IMR-90 (cell line): Measurements from ENCODE around the gene RNPEPL1. TPM values are rescaled to one million over a fixed set of nuclear protein-coding genes. Genes with fewer than 3 reads are reported as not detected.

Experiments
- ATAC-seq: fragments of 200-7000 bp; cut with Tn5 transposase; 2 replicates; pipeline ENCODE4 v1.9.1; 2020; ENCODE audit warnings: low read depth, mild to moderate bottlenecking, moderate library complexity
- BruUV-seq: library from RNA; stranded (reverse); fragments of 400-500 nt; replicated peaks from 2 replicates; lab custom pipeline; 2021; lab: Mats Ljungman, UMichigan
- CTCF ChIA-PET: fragments of 300-600 bp; formaldehyde crosslinking; extraction: SDS; loops from one replicate; lab custom pipeline; 2021; ENCODE audit warnings: antibody characterized with exemption; lab: Yijun Ruan, JAX
- POLR2A ChIA-PET: fragments of 300-600 bp; sonication (Branson Sonifier 250); formaldehyde crosslinking; loops from one replicate; lab custom pipeline; 2022; ENCODE audit warnings: antibody characterized with exemption; ENCODE audit not compliant: unreplicated experiment; lab: Charles Lee
- DNase-seq: peaks from one replicate; pipeline ENCODE4 v3.0.0; 2013
- H2AFZ ChIP-seq: replicated peaks from 2 replicates; pipeline ENCODE3; 2013; ENCODE audit warnings: low read length, mild to moderate bottlenecking; ENCODE audit not compliant: poor library complexity
- H2AK5ac ChIP-seq: 2 replicates; pipeline ENCODE4 v1.6.1; 2013; ENCODE audit warnings: low read depth, low read length, inconsistent platforms
- H2AK9ac ChIP-seq: replicated peaks from 2 replicates; pipeline ENCODE3; 2013; ENCODE audit warnings: mild to moderate bottlenecking, low read depth, low read length, moderate library complexity; ENCODE audit not compliant: poor library complexity
- H2BK120ac ChIP-seq: 2 replicates; pipeline ENCODE4 v1.6.1; 2013; ENCODE audit warnings: low read depth, low read length, inconsistent platforms
- H2BK15ac ChIP-seq: 3 replicates; pipeline ENCODE4 v1.6.1; 2013; ENCODE audit warnings: low read depth, low read length, inconsistent platforms
- H2BK20ac ChIP-seq: 2 replicates; pipeline ENCODE4 v1.6.1; 2013; ENCODE audit warnings: low read depth, mild to moderate bottlenecking, inconsistent platforms, low read length, moderate library complexity
- H2BK5ac ChIP-seq: 2 replicates; pipeline ENCODE4 v1.6.1; 2013; ENCODE audit warnings: mild to moderate bottlenecking, low read depth, low read length, inconsistent platforms; ENCODE audit not compliant: poor library complexity, severe bottlenecking
- H3K14ac ChIP-seq: replicated peaks from 2 replicates; pipeline ENCODE4 v1.6.1; 2013; ENCODE audit warnings: low read depth, low read length, inconsistent platforms
- H3K18ac ChIP-seq: 2 replicates; pipeline ENCODE4 v1.6.1; 2013; ENCODE audit warnings: low read depth, low read length, control low read depth
- H3K23ac ChIP-seq: 2 replicates; pipeline ENCODE4 v1.6.1; 2013; ENCODE audit warnings: low read depth, low read length, inconsistent platforms
- H3K27ac ChIP-seq: 2 replicates; pipeline ENCODE4 v1.5.1; 2013; ENCODE audit warnings: mild to moderate bottlenecking, control low read depth, low read length; ENCODE audit not compliant: insufficient read depth
- H3K27me3 ChIP-seq: 2 replicates; pipeline ENCODE4 v1.6.1; 2013; ENCODE audit warnings: low read length; ENCODE audit not compliant: control insufficient read depth, insufficient read depth
- H3K36me3 ChIP-seq: 2 replicates; pipeline ENCODE4 v1.6.1; 2013; ENCODE audit warnings: low read length, mixed read lengths; ENCODE audit not compliant: control insufficient read depth, insufficient read depth
- H3K4ac ChIP-seq: 2 replicates; pipeline ENCODE4 v1.6.1; 2013; ENCODE audit warnings: low read depth, low read length, inconsistent platforms
- H3K4me1 ChIP-seq: 2 replicates; pipeline ENCODE4 v1.6.1; 2013; ENCODE audit warnings: low read length, mixed read lengths; ENCODE audit not compliant: control insufficient read depth, insufficient read depth
- H3K4me2 ChIP-seq: 2 replicates; pipeline ENCODE4 v1.6.1; 2013; ENCODE audit warnings: low read depth, mild to moderate bottlenecking, control low read depth, low read length, moderate library complexity
- H3K4me3 ChIP-seq: 2 replicates; pipeline ENCODE4 v1.5.1; 2013; ENCODE audit warnings: low read depth, mild to moderate bottlenecking, control low read depth, low read length, moderate library complexity; ENCODE audit not compliant: insufficient read depth
- H3K56ac ChIP-seq: 2 replicates; pipeline ENCODE4 v1.6.1; 2013; ENCODE audit warnings: low read length, inconsistent platforms; ENCODE audit not compliant: insufficient read depth; ENCODE audit errors: extremely low read depth
- H3K79me1 ChIP-seq, 2 experiments: 2 replicates each; pipeline ENCODE4 v1.6.1; 2013; ENCODE audit warnings: low read length in 2 of 2, inconsistent platforms in 1 of 2, low read depth in 1 of 2
- H3K9ac ChIP-seq: 2 replicates; pipeline ENCODE4 v1.6.1; 2013; ENCODE audit warnings: low read depth, low read length, control low read depth
- H3K9me1 ChIP-seq: 2 replicates; pipeline ENCODE4 v1.6.1; 2013; ENCODE audit warnings: low read length, inconsistent platforms; ENCODE audit not compliant: insufficient read depth
- H3K9me3 ChIP-seq: 2 replicates; pipeline ENCODE4 v1.6.1; 2013; ENCODE audit warnings: low read length; ENCODE audit not compliant: control insufficient read depth, insufficient read depth
- H4K20me1 ChIP-seq: 2 replicates; pipeline ENCODE4 v1.6.1; 2013; ENCODE audit warnings: low read length, inconsistent platforms; ENCODE audit not compliant: insufficient read depth
- H4K5ac ChIP-seq: 2 replicates; pipeline ENCODE4 v1.6.1; 2013; ENCODE audit warnings: mild to moderate bottlenecking, low read depth, low read length, control low read depth
- H4K8ac ChIP-seq, 2 experiments: 2 replicates each; pipeline ENCODE4 v1.6.1; 2013; ENCODE audit warnings: low read depth in 2 of 2, low read length in 2 of 2, control low read depth in 1 of 2, inconsistent platforms in 1 of 2
- H4K91ac ChIP-seq: 2 replicates; pipeline ENCODE4 v1.6.1; 2013; ENCODE audit warnings: low read depth, low read length, inconsistent platforms; ENCODE audit not compliant: insufficient read depth
- MXI1 ChIP-seq: IDR thresholded peaks from 2 replicates; pipeline ENCODE4 v1.6.1; 2012; ENCODE audit warnings: low read depth, mild to moderate bottlenecking, low read length, moderate library complexity, borderline replicate concordance
- POLR2A ChIP-seq: IDR thresholded peaks from 2 replicates; pipeline ENCODE4 v1.6.1; 2012; ENCODE audit warnings: mild to moderate bottlenecking, low read depth, low read length
- USF2 ChIP-seq: fragments of 150-350 bp; IDR thresholded peaks from 2 replicates; pipeline ENCODE4 v1.6.1; 2017; ENCODE audit warnings: mild to moderate bottlenecking, antibody characterized with exemption, low read length, low read depth
- WGBS, 2 experiments: methylation state at CpG; one replicate each; pipeline versions ENCODE4 v1.1.5 to v1.1.7; 2013; ENCODE audit warnings: missing lambda C conversion rate in 2 of 2; ENCODE audit not compliant: insufficient read length in 1 of 2; ENCODE audit errors: extremely low coverage in 2 of 2; 5-methylcytosine and 5-hydroxymethylcytosine counted together
- dilution Hi-C: fragments of 300-500 bp; cut with HindIII; formaldehyde crosslinking; loops from one replicate; pipeline ENCODE4 v1.14.3; 2018; ENCODE audit warnings: low sequenced_read_pairs; ENCODE audit not compliant: unreplicated experiment
- in situ Hi-C: fragments of 300-500 bp; cut with MboI; formaldehyde crosslinking; loops from 3 replicates; pipeline ENCODE4 v1.14.3; 2019; ENCODE audit warnings: low sequenced_read_pairs, inconsistent platforms, mixed read lengths
- intact Hi-C: fragments of 100-400 bp; cut with micrococcal nuclease; formaldehyde crosslinking; loops from 2 replicates; pipeline ENCODE4 v1.10.0; 2022
- polyA plus RNA-seq, 3 experiments: library from polyadenylated mRNA; depleted of rRNA; stranded (reverse); fragments of >200 nt; gene quantifications; 2 replicates each; pipeline ENCODE4 v1.2.3, GENCODE V29; 2012; ENCODE audit warnings: low replicate concordance in 1 of 3
- total RNA-seq: library from RNA; depleted of rRNA; stranded (reverse); fragments of >200 nt; gene quantifications from 2 replicates; pipeline ENCODE4 v1.2.3, GENCODE V29; 2012

RNPEPL1 gene
- total and polyA plus RNA-seq, 2 of the 4 experiments (the other 2 are of a cell fraction), result 3.8 to 18.7 TPM

DNA sequence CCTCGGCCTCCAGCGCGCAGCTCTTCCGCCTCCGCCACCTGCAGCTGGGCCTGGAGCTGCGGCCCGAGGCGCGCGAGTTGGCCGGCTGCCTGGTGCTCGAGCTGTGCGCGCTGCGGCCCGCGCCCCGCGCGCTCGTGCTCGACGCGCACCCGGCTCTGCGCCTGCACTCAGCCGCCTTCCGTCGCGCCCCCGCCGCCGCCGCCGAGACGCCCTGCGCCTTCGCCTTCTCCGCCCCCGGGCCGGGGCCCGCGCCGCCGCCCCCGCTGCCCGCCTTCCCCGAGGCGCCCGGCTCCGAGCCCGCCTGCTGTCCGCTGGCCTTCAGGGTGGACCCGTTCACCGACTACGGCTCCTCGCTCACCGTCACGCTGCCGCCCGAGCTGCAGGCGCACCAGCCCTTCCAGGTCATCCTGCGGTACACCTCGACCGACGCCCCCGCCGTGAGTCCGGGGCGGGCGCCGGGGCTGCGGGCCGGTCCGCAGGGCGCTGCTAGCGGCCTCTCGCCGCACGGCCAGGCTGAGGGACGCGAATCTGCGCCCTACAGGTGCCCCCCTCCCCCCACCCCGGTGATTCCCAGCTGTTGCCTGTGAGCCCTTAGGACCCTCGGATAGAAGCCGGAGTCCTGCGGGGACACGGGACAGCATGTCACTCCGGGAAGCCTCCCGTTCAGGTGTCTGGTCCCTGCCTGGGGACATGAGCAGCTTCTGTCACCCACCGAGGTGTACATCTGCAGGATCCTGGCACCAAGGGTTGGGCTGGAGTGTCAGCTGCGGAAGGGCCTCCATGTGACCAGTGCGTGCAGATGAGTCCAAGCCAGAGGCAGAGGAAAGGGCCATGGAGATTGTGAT lies 616 bp downstream of the RNPEPL1 start:
- Histone ChIP-seq H3K79me1 (peaks cover 7 to 63% of the 10 kb centered on the region in 2 experiments; a peak in 3 of 4 replicates), H4K8ac (peak overlapping the region in 1 of 2 experiments; percentile 52; a peak in 1 of 4 replicates), H3K23ac (peak overlapping the region; percentile 72; the same call in 1 of the 2 replicates), H2BK15ac (no peak overlapping the region), H3K18ac (no peak overlapping the region), H3K27ac (peak overlapping the region; percentile 46; the same call in 1 of the 2 replicates), H3K4me2 (peak overlapping the region; percentile 98), H3K9ac (peak overlapping the region; percentile 77), H3K4me3 (peak overlapping the region; percentile 58), H2BK5ac (peak overlapping the region; percentile 36), H2AK5ac (peak overlapping the region; percentile 43; the same call in 1 of the 2 replicates), H4K5ac (no peak overlapping the region), H4K20me1 (peaks cover 13% of the 10 kb centered on the region), H2BK120ac (no peak overlapping the region), H3K9me3 (no peaks in the 10 kb centered on the region), H2AFZ (peak overlapping the region; percentile 93), H3K9me1 (peaks cover 35% of the 10 kb centered on the region), H2AK9ac (peak overlapping the region; percentile 96), H3K27me3 (no peaks in the 10 kb centered on the region), H4K91ac (peak overlapping the region; percentile 47; the same call in 1 of the 2 replicates), H2BK20ac (no peak overlapping the region), H3K4me1 (peaks cover 36% of the 10 kb centered on the region), H3K4ac (peak overlapping the region; percentile 69), H3K36me3 (0 out of 2 replicates have a peak, but pooled peaks cover 2% of the 10 kb centered on the region), H3K56ac (peak overlapping the region; percentile 0; the same call in 1 of the 2 replicates), H3K14ac (peak overlapping the region; percentile 79)
- in situ Hi-C loops, result no loop called here
- TSS peak; percentile 66 for BruUV-seq
- dilution Hi-C loops, result no loop called here
- ChIA-PET POLR2A (no interaction called here), CTCF (no interaction called here)
- DNase-seq (peak; percentile 64), ATAC-seq (peak; percentile 37)
- intact Hi-C loops, result loop anchor here (5.0 to 10.0 kb wide), 2 partner anchors 337 to 426 kb away; partner anchors contain the start of gene SNED1
- 4% methylated on average over 48 of the region's 93 CpGs; no CpG with 5 or more reads in 1 of the 2 experiments for WGBS, 2 experiments
- 0 out of 2 replicates have a peak, but pooled peaks have one; percentile 4 for TF ChIP-seq MXI1
- no peak for TF ChIP-seq POLR2A
- peak; percentile 59; the same call in 1 of the 2 replicates for TF ChIP-seq USF2
